ENCODE measurements around the gene SLC25A26.

Gene SLC25A26

DNA sequence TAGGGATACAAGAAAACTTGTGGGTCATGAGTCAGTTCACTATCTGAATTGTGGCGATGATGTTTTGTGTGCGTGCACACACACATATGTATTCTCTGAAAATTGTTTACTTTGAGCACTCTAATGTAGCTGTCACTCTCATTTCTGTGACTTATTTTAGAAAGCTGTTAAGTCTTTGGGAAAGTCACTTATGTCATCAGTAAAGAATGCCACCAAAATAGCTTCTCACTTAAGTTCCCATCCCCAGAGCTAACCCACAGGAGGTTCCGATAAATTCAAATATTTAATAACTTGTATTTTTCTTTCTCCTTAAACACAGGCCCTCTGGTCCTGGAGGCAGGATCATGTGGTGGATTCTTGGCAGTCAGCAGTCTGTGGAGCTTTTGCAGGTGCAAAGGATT lies 141.7 kb downstream of the SLC25A26 start:
- no peak overlapping the region for H3K27ac ChIP-seq
- no peak for DNase-seq (ENCODE audit: low read depth, low spot score)

DNA sequence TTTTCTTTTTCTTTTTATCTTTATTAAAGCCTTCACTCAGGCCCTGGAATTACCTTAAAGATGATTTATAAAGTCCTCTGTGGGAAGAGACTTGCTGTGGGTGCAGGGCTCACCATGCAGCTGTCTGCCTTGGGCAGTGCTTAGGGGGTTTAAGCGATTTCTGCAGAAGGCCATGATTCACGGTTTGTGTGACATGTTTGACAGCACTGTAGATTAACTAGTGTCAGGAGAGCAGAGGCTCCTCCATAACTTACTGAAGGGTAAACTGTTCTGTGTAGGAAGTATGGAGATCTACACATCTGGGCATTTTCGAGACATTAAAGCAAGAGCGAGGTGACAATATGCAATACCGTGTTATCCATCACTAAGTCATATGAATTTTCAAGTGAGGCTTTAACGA lies 142.3 kb downstream of the SLC25A26 start:
- no peak overlapping the region for H3K27ac ChIP-seq
- no peak for DNase-seq (ENCODE audit: low read depth, low spot score)

DNA sequence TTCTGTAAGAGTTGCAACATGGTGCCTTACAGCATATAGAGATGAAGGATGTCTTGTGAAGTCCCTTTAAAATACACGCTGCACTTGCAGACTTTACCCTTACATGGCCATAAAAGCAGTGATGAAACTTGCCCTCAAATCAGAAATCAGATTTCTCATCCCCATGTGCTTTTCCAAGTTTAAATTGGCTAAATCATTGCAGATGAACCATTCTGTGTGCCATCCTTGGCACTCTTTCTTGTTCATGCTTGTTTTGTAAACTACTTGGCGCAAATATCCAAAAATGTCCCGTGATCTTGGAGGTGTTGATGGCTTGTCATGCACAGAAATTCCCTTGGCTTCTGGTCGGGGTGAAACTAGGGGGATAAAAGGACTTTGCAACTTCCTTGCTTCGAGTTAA lies 144.3 kb downstream of the SLC25A26 start:
- H3K27ac ChIP-seq: no peak overlapping the region
- DNase-seq (ENCODE audit: low read depth, low spot score): no peak

DNA sequence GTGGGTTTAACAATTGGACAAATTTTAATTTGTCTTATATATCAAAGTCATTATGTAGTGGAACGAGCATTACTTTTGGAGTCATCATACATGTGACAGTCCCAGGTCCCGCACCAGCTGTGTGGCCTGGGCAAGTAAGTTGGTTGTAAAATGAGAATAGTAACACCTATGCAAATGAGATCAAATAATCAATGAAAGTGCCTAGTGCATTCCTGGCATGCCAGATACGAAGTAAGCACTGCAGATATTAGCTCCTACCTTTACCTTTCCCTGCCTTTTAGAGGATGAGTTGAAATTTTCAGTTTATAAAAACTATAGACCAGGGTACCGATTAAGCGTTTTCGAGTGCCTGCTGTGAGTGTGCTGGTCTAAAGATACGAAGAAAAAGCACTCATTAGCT lies 145.9 kb downstream of the SLC25A26 start:
- no peak for DNase-seq (ENCODE audit: low read depth, low spot score)
- H3K27ac ChIP-seq: no peak overlapping the region

DNA sequence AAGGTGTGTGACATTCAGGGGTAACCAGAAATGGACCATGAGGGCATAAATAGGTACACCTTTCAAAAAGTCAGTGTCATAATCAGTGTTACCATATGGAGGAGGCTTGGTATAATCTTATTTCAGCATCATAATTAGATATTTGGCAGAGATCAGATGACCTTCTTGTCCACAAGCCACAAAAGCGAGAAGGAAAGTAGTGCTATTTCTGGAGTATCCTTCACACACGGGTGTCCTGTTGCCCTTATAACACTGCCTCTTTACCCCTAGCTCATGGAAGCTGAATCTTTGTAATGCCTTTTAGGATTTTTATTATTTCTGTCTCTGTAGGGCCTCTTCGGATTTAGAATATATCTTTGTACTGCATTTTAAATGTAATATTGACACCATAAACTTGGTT lies 147.2 kb downstream of the SLC25A26 start:
- no peak overlapping the region for H3K27ac ChIP-seq
- no peak for DNase-seq (ENCODE audit: low read depth, low spot score)

DNA sequence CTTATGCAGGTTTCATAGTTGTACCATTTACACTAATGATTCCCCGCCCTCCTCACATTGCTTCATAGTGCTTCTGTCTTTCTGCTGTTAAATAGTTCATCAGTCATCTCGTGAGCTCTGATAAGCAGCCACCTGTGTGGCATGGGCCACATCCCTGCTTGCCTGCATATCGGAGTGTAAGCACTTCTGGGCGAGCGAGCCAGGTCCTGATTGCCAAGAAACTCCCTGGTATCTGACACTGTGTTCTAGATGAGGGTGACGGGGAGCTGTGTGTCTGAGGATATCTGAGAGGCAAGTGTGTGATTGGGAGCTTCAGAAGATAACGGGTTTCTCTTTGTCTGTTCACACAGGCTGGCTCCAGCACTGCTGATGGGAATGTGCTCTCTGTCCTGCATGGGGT lies 149.4 kb downstream of the SLC25A26 start:
- DNase-seq (ENCODE audit: low read depth, low spot score): no peak

DNA sequence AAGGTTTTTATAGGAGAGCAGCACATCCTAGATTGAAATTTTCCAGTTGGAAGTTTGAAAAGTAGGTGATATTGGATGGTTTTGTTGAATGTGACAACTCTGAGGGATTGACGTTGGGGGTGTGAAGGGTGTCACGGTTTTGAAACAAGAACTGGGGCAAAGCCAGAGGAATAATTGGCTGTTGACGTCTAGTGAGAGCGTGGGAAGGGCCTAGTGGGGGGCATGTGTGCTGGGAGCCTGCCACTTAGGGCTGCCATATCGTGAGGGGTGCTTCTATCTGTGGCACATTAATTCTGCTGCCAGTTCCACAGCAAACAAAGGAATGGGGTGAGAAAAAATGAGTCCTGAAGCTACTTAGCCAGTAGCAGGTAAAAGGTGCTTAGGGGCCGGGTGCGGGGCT lies 150.6 kb downstream of the SLC25A26 start:
- no peak for DNase-seq (ENCODE audit: low read depth, low spot score)
- H3K27ac ChIP-seq: no peak overlapping the region

More for the DNA sequence above, 149.4 kb downstream of the SLC25A26 start:
- H3K27ac ChIP-seq: no peak overlapping the region

DNA sequence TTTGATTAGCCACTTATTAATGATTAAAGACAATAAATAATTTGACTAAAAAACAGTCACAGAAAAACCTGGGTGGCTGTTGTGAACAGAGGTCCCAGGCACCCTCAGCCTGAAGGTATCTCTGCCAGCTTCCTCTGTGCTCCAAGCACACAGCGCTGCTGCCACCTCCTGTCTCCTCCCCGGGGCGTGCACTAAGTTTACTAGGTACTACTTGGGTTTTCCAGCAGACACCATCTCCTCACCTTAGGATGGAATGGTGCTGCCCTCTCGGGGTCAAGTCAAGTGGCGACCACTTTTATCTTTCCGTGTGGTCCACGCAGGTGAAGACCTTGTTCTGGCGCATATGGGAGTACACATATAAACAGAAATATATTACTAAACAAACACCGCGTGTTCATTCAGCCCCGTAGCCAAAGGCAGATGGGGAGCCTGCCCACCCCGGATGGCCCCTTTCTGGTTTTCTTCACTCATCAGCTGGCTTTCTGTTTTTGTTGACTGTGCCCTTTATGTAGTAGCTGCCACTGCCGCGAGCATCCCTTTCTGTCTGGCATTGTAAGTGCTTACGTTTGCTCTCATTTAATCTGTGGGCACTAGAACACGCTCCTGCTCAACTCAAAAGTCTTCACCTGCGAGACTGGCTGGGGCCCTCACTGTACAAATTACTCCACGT lies 152.0 kb downstream of the SLC25A26 start:
- no peak overlapping the region for H3K27ac ChIP-seq
- DNase-seq (ENCODE audit: low read depth, low spot score): no peak

DNA sequence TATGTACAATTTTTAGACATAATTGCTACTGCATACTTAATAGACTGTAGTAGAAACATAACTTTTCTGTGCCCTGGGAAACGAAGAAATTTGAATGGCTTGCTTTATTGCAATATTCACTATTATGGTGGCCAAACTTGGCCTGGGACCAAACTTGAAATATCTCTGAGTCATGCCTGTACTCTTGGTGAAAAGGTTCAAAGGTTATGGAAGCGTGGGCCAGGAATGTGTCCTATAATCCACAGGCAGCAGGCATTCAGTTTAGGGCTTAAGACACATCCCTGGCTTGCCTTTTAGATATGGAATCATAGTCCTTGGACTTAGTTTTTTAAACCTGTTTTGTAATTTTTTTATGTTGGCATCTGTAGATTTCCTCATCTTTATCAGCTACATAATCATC lies 155.8 kb downstream of the SLC25A26 start:
- no peak for DNase-seq (ENCODE audit: low read depth, low spot score)
- H3K27ac ChIP-seq: no peak overlapping the region

DNA sequence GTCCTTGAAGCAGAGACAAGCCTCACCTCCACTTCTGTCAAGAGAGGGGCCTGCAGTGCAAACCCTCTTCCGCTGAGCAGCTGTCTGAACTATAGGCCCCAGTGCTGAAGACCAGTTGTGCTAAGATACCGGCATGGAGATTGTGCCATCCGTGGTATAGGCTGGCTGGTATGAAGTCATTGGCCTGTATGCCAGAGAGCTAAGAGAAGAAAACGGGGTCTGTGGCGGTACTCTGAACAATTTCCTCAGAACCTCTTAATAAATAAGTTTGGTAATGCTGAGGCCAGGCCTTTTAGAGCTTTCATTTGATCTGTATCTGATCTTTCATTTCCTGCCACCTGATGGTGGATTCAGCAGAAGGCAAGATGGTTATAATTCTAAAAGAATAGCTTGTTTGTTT lies 157.0 kb downstream of the SLC25A26 start:
- no peak overlapping the region for H3K27ac ChIP-seq
- DNase-seq (ENCODE audit: low read depth, low spot score): no peak

DNA sequence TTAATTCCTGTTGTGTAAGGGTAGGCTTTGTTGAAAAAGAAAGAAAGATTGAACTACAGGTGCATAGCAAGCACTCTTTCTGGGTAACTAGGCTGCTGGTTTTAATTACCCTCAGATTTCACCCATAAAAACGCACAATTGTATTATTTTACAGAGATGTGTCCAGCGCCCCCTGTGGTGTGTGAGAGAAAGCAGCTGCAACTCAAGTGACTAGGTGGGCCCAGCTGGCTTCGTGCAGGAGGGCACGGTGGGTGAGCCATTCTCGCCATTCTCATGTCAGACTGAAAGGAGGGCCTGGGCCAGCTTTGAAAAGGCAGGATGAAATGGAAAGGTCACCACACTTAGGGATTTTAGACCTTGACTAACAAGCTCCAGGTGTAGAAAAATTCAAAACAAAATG lies 157.5 kb downstream of the SLC25A26 start:
- no peak overlapping the region for H3K27ac ChIP-seq
- DNase-seq (ENCODE audit: low read depth, low spot score): no peak

DNA sequence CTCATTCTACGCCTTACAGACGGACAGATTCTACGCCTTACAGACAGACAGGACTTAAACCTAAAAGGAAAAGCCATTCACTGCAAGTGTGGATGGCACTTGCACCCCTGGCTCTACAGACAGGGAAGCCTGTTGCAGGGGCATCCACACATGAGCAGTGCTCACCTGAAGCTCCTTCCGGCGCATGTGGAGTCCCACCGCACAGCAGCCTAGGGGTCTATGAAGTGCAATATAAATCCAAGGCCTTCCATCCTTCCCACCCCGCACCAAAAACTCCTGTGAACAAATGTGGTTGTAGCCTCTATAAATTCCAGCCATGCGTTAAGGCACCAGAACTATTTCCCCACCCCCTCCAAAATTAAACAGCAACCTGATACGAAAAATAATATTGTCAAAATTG lies 158.8 kb downstream of the SLC25A26 start:
- no peak overlapping the region for H3K27ac ChIP-seq
- no peak for DNase-seq (ENCODE audit: low read depth, low spot score)

DNA sequence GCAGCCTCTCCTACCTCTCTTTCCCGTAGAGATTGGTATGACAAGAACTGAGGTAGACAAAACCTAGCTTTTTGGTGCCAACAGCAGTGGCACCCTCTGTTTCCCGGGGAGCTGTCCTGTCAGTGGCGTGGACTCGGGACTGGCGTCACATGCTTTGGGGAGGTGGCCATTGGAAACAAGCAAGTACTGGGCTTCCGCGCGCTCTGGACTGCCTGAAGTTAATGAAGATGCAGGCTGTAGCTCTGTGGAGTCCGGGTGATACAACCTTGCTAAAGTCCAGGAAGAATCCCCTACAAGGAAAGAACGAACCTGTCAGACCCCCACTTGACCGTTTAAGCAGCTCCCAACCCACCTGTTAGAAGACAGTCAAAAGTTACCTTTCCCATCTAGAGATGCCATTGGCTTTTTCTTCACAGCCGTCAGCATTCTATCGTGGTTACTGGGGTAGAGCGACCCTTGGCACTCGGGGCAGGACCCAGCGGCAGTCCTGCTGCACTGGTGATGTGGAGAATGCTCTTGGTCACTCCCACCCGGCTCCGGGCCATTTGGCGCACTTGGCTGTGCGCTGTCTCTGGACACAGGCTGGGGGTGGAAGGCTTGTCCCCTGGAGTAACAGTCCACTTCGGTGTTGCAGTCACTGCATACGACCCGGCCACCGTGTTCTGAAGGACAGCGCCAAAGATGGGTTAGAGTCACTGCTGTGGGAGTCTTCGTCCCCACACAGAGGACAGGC lies 159.6 kb downstream of the SLC25A26 start:
- no peak overlapping the region for H3K27ac ChIP-seq
- DNase-seq (ENCODE audit: low read depth, low spot score): no peak

DNA sequence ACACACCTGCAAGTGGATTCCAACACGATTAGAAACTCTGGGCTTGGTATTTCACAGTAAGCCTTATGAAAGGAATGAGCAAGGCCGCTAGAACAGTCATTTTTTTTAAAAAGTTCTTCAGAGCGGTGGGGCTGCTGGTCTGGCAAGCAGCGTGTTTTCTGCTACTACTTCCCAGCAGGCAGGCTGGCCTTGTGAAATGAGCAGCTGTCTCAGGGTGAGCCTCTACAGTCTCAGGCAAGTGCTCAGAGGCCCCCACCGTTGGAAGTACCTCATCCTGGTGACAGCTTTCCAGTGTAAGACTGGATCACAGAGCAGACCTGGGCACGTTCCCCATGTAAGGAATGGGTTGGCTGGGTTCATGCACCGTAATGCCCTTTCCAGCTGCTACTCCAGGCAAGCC lies 160.8 kb downstream of the SLC25A26 start:
- no peak for DNase-seq (ENCODE audit: low read depth, low spot score)

DNA sequence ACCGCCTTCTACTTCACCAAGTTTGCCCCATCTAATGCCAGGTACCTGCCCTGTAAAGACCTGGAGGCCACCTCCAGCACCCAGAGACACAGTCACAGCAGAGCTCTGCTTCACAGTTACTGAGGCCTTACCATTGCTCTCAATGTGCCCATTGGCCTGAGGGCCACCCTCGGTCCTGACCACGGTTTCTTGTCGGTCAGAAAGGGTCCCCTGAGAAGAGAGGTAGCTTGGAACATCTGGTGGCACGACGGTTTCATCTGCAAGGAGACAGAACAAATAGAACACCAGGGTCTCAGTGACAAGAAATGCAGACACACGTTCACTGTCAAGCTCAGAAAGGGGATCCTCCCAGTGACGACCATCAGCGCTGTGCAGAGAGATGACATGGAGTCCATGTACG lies 161.3 kb downstream of the SLC25A26 start:
- no peak overlapping the region for H3K27ac ChIP-seq
- no peak for DNase-seq (ENCODE audit: low read depth, low spot score)

More for the DNA sequence above, 160.8 kb downstream of the SLC25A26 start:
- H3K27ac ChIP-seq: no peak overlapping the region

DNA sequence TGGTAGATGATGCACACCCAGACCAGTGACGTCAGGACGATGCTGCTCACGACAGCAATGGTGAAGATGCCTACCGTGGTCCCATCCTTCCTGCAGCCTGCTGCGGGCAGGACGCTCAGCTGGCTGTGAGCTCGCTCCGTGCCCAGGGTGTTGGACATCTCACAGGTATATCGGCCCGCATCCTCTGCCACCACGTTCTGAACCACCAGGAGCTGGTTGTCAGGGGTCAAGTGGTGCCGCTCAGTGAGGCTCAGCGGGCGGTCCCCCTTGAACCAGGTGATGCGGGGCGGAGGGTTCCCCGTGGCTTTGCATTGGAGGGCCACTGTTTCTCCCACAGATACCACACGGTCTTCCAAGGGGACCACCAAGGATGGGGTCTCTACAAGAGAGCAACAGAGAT lies 162.2 kb downstream of the SLC25A26 start:
- DNase-seq (ENCODE audit: low read depth, low spot score): no peak
- H3K27ac ChIP-seq: no peak overlapping the region

DNA sequence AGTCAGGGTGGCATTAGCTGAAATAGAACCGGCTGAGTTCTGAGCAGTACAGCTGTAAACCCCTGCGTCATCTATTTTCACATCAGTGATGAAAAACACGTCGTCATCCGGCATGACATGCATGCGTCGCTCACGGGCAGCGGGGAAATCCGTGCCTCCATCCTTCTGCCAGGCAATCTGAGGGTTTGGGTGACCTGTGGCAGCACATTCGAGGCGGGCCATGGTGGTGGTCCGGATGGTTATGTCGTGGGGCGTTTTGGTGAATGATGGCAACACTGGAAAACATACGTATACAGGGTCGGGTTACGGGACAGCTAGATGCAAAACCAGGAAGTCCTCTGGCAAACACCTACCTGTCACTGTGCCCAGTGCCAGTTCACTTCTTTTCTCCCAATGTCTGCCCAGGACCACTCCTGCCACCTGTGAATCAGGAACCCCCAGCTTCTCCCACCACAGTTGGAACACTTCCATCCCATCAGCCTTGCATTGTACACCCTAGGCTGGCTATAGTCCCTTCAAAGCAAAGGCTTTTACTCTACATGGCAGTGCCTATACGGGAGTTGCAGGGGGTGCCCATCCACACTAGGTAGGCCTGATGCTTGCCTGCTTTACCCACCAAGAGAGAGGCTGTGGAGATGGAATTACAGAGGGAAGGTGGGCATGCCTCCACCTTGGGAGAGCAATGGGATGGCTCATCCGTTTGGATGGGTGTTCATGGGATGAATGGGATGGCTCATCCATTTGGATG lies 163.4 kb downstream of the SLC25A26 start:
- no peak overlapping the region for H3K27ac ChIP-seq
- DNase-seq (ENCODE audit: low read depth, low spot score): no peak

DNA sequence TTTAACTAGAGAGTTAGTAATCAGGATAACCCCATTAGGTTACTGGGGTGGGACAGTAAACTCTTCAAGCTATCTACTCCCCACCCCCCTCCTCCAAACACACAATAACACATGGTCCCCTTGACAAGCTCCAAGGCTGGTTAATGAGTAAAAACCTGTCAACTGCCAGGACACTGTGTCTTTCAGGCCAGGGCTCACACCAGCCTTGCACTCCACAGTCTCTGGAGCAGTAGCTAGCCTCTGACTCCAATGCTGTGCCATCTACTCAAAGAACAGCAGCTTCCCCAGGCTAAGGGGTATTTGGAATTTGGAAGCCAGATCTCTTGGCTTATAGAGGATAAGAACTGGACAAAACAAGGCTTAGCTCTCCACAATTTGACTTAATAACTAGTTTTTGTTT lies 164.3 kb downstream of the SLC25A26 start:
- DNase-seq (ENCODE audit: low read depth, low spot score): no peak
- no peak overlapping the region for H3K27ac ChIP-seq

DNA sequence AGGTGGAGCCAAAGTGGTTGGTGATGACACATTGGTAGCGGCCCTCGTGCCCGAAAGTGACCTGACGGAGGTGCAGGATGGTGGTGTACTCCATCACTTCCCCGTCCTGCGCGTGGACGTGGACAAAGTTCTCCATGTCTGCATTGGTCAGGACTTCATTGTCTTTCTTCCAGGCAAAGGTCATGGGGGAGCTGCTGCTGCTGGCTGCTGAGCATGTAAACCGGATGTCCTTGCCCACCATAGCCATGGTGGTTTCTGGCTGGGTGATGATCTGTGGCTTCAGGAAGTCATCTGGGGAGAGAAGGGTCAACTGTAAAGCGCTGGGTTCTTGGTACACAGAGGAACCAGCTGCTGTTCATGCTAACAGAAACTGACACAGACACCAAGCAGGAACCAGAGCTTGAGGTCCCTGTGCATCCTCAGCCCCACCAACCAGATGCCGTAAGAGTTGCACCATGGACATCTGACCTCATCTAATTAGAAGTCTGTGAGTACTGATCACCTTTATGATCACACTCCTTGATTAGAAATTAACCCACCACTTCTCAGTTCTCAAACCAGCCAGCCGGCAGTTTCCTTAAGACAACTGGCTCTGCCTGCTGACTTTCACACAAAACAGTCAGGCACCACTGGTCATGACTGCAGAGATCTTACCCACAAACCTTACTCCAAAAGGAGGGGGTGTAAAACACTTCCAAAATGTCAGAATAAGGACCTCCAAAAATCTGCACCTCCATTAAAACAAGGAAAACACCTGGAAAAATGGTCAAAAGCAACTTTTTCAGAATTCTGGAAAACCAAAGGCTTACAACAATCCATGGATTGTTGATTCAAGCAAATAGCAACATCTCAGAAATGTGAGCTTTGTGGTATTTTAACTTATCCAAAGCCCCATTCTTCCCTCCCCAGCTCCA lies 165.5 kb downstream of the SLC25A26 start:
- no peak for DNase-seq (ENCODE audit: low read depth, low spot score)
- no peak overlapping the region for H3K27ac ChIP-seq

DNA sequence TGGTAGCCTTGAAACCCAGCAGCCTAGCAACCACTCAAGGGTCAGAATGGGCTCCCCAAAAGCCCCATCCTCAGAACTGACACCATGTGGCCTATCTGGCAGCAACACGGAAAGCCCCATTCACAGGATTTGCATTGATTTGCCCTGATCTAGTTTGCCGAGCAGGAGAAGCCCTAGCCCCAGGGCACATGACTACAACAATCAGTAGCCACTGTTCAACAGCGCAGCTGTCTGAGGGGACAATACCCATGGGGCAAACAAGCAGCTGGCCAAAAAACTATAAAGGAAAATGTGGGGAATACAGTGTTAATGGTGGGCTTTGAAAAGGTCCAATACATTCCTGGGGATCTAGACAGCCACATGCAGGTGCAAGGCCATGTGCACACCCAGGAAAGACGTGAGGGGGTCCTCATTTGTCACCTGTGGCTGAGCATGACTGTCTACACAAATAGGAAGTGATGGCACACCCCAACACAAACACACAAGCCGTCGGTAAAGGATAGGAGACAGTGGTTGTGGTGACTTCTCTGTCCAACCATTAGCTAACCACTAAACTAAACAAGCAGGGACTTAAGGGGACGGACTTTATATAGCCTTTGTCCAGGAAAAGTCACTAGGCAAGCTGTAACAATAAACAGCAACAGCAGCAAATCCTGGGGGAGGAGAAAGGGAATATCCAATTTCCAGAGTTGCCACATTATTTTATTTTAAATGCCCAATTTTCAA lies 166.3 kb downstream of the SLC25A26 start:
- H3K27ac ChIP-seq: no peak overlapping the region
- no peak for DNase-seq (ENCODE audit: low read depth, low spot score)

All from epithelial cell of prostate (primary cell).